GM19239 (cell line): ENCODE results near the gene TECPR2.

Source experiments
- DNase-seq: peaks from one replicate; pipeline ENCODE4 v3.0.0; 2011; ENCODE audit warnings: low spot score; ENCODE audit not compliant: insufficient read length
- FAIRE-seq: peaks from 2 replicates; lab custom pipeline; 2011; peaks lifted over from hg19 to GRCh38; lab: Jason Lieb, UNC

TECPR2 gene

GRCh38 chr14:102371361-102371760, 8.6 kb downstream of the TECPR2 start:
- FAIRE-seq: no peak
- DNase-seq: no peak

- DNase-seq (no peak), FAIRE-seq (peak; percentile 87)
Measured at GRCh38 chr14:102373110-102373509, 10.4 kb downstream of the TECPR2 start.

DNA sequence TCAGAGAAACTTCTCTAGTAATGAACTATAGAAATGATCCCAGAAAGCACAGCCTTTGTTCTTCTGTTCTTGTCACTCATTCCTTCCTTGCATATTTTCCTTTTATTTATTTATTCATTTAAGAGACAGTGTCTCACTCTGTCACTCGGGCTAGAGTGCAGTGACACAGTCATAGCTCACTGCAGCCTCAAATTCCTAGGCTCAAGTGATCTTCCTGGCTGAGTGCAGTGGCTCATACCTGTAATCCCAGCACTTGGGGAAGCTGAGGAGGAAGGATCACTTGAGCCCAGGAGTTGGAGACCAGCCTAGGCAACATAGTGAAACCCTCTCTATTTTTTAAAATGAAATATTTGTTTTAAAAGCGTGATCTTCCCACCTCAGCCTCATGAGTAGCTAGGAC, 11.5 kb downstream of the TECPR2 start:
- FAIRE-seq: no peak

DNA sequence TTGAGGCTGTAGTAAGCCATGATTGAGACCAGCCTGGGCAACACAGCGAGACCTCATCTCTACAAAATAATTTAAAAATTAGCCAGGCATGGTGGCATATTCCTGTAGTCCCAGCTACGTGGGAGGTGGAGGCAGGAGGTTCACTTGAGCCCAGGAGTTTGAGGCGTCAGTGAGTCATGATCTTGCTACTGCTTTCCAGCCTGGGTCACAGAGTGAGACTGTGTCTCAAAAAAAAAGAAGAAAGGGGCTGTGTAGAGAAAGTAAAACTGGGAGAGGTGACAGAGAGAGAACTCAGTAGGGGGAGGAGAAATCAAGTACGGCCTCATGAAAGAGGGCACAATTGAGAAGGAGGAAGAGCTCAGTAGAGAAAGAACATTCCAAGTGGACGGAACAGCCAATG, 12.4 kb downstream of the TECPR2 start:
- DNase-seq (peak; percentile 19), FAIRE-seq (peak; percentile 54)

More for the DNA sequence above, 11.5 kb downstream of the TECPR2 start:
- no peak for DNase-seq

- no peak for FAIRE-seq
Measured at GRCh38 chr14:102377696-102378095, 15.0 kb downstream of the TECPR2 start.

DNA sequence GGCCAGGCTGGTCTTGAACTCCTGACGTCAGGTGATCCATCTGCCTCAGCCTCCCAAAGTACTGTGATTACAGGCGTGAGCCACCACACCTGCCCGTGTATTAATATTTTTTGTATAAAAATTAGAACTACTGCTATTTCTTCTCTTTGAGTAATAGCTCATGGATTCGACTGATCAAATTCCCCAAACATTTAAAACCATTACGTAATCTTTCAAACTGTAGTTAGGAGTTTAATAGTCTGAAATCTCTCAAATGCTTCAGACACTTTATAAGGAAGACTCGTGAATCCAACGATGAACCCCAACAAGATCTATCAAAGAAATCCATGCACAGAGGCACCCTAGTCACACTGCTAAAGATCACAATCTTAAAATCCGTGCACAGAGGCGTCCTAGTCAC, 16.1 kb downstream of the TECPR2 start:
- no peak for FAIRE-seq
- no peak for DNase-seq

More at GRCh38 chr14:102377696-102378095, 15.0 kb downstream of the TECPR2 start:
- DNase-seq: no peak

GRCh38 chr14:102387086-102387485, 24.3 kb downstream of the TECPR2 start:
- DNase-seq: no peak
- FAIRE-seq: no peak

- no peak for FAIRE-seq
- no peak for DNase-seq
Measured at GRCh38 chr14:102389246-102389645, 26.5 kb downstream of the TECPR2 start.

- FAIRE-seq: no peak
- DNase-seq: no peak
Measured at GRCh38 chr14:102390064-102390855, 27.5 kb downstream of the TECPR2 start.

- DNase-seq (no peak), FAIRE-seq (no peak)
Measured at GRCh38 chr14:102392506-102392905, 29.8 kb downstream of the TECPR2 start.

- FAIRE-seq: no peak
- no peak for DNase-seq
Measured at GRCh38 chr14:102394717-102395375, 32.1 kb downstream of the TECPR2 start.

GRCh38 chr14:102396521-102396920, 33.8 kb downstream of the TECPR2 start:
- DNase-seq: no peak
- no peak for FAIRE-seq

GRCh38 chr14:102403028-102403427, 40.3 kb downstream of the TECPR2 start:
- FAIRE-seq (peak; percentile 4), DNase-seq (no peak)

GRCh38 chr14:102407258-102407657, 44.5 kb downstream of the TECPR2 start:
- FAIRE-seq: no peak

DNA sequence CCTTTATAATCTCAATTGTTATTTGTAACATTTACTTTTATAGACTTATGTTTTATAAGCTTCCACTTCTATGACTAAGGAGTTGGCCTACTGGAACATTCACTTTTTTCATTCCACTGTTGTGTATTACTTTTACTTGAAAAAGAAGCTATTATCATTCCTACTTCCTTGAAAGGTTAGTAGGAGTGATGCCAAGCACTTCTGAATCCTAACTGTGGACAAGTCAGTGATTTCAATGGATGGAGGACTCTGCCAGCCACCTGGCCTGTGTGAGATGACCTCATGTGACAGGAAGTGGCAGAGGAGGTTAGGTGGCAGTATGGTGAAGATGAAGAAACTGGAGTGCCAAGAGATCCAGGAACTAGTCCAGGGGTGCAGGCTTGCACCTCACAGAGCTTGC, 46.0 kb downstream of the TECPR2 start:
- DNase-seq: no peak
- FAIRE-seq: no peak

More at GRCh38 chr14:102407258-102407657, 44.5 kb downstream of the TECPR2 start:
- no peak for DNase-seq

- FAIRE-seq (no peak), DNase-seq (no peak)
Measured at GRCh38 chr14:102415671-102416070, 52.9 kb downstream of the TECPR2 start.

- DNase-seq: no peak
- no peak for FAIRE-seq
Measured at GRCh38 chr14:102417001-102417431, 54.3 kb downstream of the TECPR2 start.

GRCh38 chr14:102417646-102418045, 54.9 kb downstream of the TECPR2 start:
- FAIRE-seq (no peak), DNase-seq (no peak)

- DNase-seq: no peak
- no peak for FAIRE-seq
Measured at GRCh38 chr14:102418169-102418852, 55.6 kb downstream of the TECPR2 start.

DNA sequence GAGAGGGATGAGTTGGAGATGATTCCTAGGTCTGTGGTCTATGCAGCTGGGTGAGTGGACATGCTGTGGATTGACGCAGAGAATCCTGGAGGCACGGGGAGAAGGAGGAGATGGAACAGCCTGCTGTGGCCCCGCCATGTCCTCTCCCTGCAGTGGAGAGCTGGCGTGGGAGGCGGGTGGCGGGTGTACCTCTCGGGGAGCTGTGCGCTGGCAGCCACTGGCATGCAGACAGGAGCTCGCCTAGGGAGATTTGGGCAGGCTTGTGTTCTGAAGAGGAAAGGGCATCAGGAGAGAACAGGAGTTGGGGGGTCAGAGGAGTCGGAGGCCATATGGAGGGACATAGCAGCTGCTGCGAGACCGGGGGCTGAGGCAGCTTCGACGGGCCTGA, 56.1 kb downstream of the TECPR2 start:
- DNase-seq (no peak), FAIRE-seq (no peak)

- DNase-seq (no peak), FAIRE-seq (no peak)
Measured at GRCh38 chr14:102419276-102419675, 56.5 kb downstream of the TECPR2 start.
